Stomach (tissue), 4 donors: ENCODE results near the gene XIST.

Experiments
- POLR2A ChIP-seq, 4 donors: fragments of 450-650 bp; IDR thresholded peaks; one replicate each; pipeline ENCODE4 v1.6.1; 2016; ENCODE audit warnings: antibody characterized with exemption in 4 of 4, control low read depth in 2 of 4, mild to moderate bottlenecking in 1 of 4, moderate library complexity in 1 of 4
- POLR2AphosphoS5 ChIP-seq, 3 donors: sonication (generic); formaldehyde crosslinking; IDR thresholded peaks; one replicate each; pipeline ENCODE4 v1.6.1; 2016; ENCODE audit warnings: antibody characterized with exemption in 3 of 3
- TF ChIP-seq, protein P1 (sequence below), 7 experiments: fragments of 450-650 bp in 4 of 7; fragments of 200-600 bp in 3 of 7; sonication (generic) in 3 of 7; IDR thresholded peaks; one replicate each; pipeline ENCODE4 v1.5.1; 2016 to 2019; ENCODE audit warnings: antibody characterized with exemption in 7 of 7, control low read depth in 2 of 7, mild to moderate bottlenecking in 1 of 7

DNA sequence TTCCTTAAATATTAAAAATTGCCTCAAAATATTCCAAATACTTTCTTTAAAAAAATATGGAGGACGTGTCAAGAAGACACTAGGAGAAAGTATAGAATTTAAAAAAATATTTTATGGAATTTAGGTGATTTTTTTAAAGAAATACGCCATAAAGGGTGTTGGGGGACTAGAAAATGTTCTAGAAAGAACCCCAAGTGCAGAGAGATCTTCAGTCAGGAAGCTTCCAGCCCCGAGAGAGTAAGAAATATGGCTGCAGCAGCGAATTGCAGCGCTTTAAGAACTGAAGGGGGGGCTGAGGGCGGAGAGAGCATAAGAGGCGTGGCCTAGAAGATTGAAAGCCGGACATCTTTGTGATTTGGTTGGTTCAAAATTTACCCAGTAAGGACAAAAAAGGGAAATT, at the start of gene XIST:
- TF ChIP-seq, protein P1, sequence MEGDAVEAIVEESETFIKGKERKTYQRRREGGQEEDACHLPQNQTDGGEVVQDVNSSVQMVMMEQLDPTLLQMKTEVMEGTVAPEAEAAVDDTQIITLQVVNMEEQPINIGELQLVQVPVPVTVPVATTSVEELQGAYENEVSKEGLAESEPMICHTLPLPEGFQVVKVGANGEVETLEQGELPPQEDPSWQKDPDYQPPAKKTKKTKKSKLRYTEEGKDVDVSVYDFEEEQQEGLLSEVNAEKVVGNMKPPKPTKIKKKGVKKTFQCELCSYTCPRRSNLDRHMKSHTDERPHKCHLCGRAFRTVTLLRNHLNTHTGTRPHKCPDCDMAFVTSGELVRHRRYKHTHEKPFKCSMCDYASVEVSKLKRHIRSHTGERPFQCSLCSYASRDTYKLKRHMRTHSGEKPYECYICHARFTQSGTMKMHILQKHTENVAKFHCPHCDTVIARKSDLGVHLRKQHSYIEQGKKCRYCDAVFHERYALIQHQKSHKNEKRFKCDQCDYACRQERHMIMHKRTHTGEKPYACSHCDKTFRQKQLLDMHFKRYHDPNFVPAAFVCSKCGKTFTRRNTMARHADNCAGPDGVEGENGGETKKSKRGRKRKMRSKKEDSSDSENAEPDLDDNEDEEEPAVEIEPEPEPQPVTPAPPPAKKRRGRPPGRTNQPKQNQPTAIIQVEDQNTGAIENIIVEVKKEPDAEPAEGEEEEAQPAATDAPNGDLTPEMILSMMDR (IDR thresholded peaks at IDR 0.05) = no peak
- peak in 2 of 3 donors; percentile 57 to 93 for TF ChIP-seq POLR2AphosphoS5 (IDR thresholded peaks at IDR 0.05)
- no peak for TF ChIP-seq POLR2A (IDR thresholded peaks at IDR 0.05)
